SK-N-SH treated with all-trans-retinoic acid at 6 μM for 48 hours (cell line): ENCODE results near the gene RFNG.

Experiments used
- ATAC-seq: fragments of 200-7000 bp; cut with Tn5 transposase; 3 replicates; pipeline ENCODE4 v1.9.1; 2020; ENCODE audit warnings: mild to moderate bottlenecking, moderate library complexity
- CSDC2 ChIP-seq: fragments of 250-450 bp; sonication (Bioruptor Pico); IDR thresholded peaks from 2 replicates; pipeline ENCODE4 v1.5.0; 2020; ENCODE audit warnings: mild to moderate bottlenecking, moderate library complexity
- CSRNP3 ChIP-seq: fragments of 250-450 bp; sonication (Bioruptor Pico); IDR thresholded peaks from 2 replicates; pipeline ENCODE4 v1.5.1; 2021; ENCODE audit warnings: mild to moderate bottlenecking, moderate library complexity
- ESRRG ChIP-seq: fragments of 250-450 bp; sonication (Bioruptor Pico); IDR thresholded peaks from 2 replicates; pipeline ENCODE4 v1.6.1; 2021; ENCODE audit warnings: mild to moderate bottlenecking
- GLIS3 ChIP-seq: fragments of 250-450 bp; sonication (Bioruptor Pico); IDR thresholded peaks from 2 replicates; pipeline ENCODE4 v1.5.0; 2020; ENCODE audit warnings: mild to moderate bottlenecking, moderate library complexity
- ISL1 ChIP-seq: fragments of 250-450 bp; sonication (Bioruptor Pico); IDR thresholded peaks from 2 replicates; pipeline ENCODE4 v2.1.2; 2022; ENCODE audit warnings: mild to moderate bottlenecking, moderate library complexity
- OSR1 ChIP-seq: fragments of 250-450 bp; sonication (Bioruptor Pico); IDR thresholded peaks from 2 replicates; pipeline ENCODE4 v1.8.0; 2022; ENCODE audit warnings: moderate library complexity, mild to moderate bottlenecking, inconsistent platforms
- PPARA ChIP-seq: fragments of 250-450 bp; sonication (Bioruptor Pico); IDR thresholded peaks from 2 replicates; pipeline ENCODE4 v1.5.0; 2020; ENCODE audit warnings: mild to moderate bottlenecking, borderline replicate concordance
- RARB ChIP-seq: fragments of 250-450 bp; sonication (Bioruptor Pico); IDR thresholded peaks from 2 replicates; pipeline ENCODE4 v1.8.0; 2021; ENCODE audit warnings: mild to moderate bottlenecking, moderate library complexity
- TCF4 ChIP-seq: fragments of 250-450 bp; sonication (Bioruptor Pico); IDR thresholded peaks from 2 replicates; pipeline ENCODE4 v1.8.0; 2021; ENCODE audit warnings: mild to moderate bottlenecking, moderate library complexity, borderline replicate concordance
- TOX ChIP-seq: fragments of 250-450 bp; sonication (Bioruptor Pico); IDR thresholded peaks from 2 replicates; pipeline ENCODE4 v1.8.0; 2021; ENCODE audit warnings: mild to moderate bottlenecking, moderate library complexity, borderline replicate concordance
- ZC3H10 ChIP-seq: fragments of 250-450 bp; sonication (Bioruptor Pico); IDR thresholded peaks from 2 replicates; pipeline ENCODE4 v1.5.1; 2021; ENCODE audit warnings: mild to moderate bottlenecking, moderate library complexity
- ZFP3 ChIP-seq: fragments of 250-450 bp; sonication (Bioruptor Pico); IDR thresholded peaks from 2 replicates; pipeline ENCODE4 v1.5.0; 2020; ENCODE audit warnings: mild to moderate bottlenecking, moderate library complexity
- ZFP30 ChIP-seq: fragments of 450-650 bp; formaldehyde crosslinking; IDR thresholded peaks from 2 replicates; pipeline ENCODE4 v1.5.0; 2022; ENCODE audit warnings: mild to moderate bottlenecking, moderate library complexity
- ZNF565 ChIP-seq: fragments of 450-650 bp; formaldehyde crosslinking; conservative IDR thresholded peaks from 2 replicates; pipeline ENCODE4 v1.5.0; 2020; ENCODE audit warnings: low read depth, mild to moderate bottlenecking, moderate library complexity
- ZNF70 ChIP-seq: fragments of 450-650 bp; formaldehyde crosslinking; IDR thresholded peaks from 2 replicates; pipeline ENCODE4 v1.5.0; 2020; ENCODE audit warnings: mild to moderate bottlenecking, moderate library complexity
- ZNF8 ChIP-seq: fragments of 450-650 bp; formaldehyde crosslinking; IDR thresholded peaks from 2 replicates; pipeline ENCODE4 v1.5.0; 2020; ENCODE audit warnings: mild to moderate bottlenecking, moderate library complexity
- TF ChIP-seq, protein P1 (sequence below): fragments of 250-450 bp; sonication (Bioruptor Pico); IDR thresholded peaks from 2 replicates; pipeline ENCODE4 v1.8.0; 2021; ENCODE audit warnings: low read depth, mild to moderate bottlenecking, moderate library complexity, borderline replicate concordance
- TF ChIP-seq, protein P2 (sequence below): fragments of 250-450 bp; sonication (Bioruptor Pico); IDR thresholded peaks from 2 replicates; pipeline ENCODE4 v1.5.1; 2020; ENCODE audit warnings: low read depth, mild to moderate bottlenecking, moderate library complexity
- TF ChIP-seq, protein P3 (sequence below): fragments of 250-450 bp; sonication (Bioruptor Pico); IDR thresholded peaks from 2 replicates; pipeline ENCODE4 v1.5.0; 2020; ENCODE audit warnings: mild to moderate bottlenecking, moderate library complexity

Gene RFNG

DNA sequence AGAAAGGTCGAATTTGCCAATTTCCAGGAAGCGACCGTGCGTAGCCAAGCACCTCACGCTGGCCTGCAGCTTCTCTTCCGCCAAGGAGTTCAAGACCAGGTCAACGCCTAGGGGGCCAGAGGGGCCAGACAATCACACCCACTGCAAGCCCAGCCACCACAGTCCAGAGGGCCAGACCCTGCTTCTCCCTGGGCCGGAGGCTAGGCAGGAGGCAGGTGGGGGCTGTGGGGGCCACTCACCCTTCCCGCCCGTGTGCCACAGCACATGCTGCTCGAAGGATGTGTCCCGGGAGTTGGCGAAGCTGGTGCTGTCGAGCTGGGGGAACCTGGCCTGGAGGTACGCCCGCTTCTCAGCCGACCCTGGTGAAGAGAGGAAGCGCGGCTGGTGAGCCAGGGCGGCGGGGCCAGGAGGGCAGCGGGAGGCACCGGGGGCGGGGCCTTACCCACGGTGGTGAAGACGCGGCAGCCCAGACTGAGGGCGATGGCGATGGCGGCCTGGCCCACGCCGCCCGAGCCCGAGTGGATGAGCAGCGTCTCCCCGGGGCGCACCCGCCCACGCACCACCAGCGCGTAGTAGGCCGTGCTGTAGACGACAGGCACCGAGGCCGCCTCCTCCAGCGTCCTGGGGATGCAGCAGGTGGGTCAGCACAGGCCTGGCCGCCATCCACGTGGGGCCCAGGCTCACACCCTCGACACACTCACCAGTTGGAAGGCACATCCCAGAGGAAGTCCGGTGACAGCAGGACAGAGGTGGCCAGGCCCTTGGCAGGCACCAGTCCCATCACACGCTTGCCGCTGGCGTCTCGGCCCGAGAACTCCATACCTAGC, 32.1 kb upstream of the RFNG start:
- TF ChIP-seq OSR1 (no peak), ISL1 (CRISPR knock-in tag) (no peak), ZNF70 (CRISPR knock-in tag) (no peak), ZC3H10 (CRISPR knock-in tag) (no peak), ZFP30 (CRISPR knock-in tag) (no peak), ZFP3 (no peak), TCF4 (CRISPR knock-in tag) (no peak), ZNF8 (no peak)
- TF ChIP-seq, protein P1, sequence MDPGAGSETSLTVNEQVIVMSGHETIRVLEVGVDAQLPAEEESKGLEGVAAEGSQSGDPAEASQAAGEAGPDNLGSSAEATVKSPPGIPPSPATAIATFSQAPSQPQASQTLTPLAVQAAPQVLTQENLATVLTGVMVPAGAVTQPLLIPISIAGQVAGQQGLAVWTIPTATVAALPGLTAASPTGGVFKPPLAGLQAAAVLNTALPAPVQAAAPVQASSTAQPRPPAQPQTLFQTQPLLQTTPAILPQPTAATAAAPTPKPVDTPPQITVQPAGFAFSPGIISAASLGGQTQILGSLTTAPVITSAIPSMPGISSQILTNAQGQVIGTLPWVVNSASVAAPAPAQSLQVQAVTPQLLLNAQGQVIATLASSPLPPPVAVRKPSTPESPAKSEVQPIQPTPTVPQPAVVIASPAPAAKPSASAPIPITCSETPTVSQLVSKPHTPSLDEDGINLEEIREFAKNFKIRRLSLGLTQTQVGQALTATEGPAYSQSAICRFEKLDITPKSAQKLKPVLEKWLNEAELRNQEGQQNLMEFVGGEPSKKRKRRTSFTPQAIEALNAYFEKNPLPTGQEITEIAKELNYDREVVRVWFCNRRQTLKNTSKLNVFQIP: no peak
- ATAC-seq: no peak

- TF ChIP-seq, protein P2, sequence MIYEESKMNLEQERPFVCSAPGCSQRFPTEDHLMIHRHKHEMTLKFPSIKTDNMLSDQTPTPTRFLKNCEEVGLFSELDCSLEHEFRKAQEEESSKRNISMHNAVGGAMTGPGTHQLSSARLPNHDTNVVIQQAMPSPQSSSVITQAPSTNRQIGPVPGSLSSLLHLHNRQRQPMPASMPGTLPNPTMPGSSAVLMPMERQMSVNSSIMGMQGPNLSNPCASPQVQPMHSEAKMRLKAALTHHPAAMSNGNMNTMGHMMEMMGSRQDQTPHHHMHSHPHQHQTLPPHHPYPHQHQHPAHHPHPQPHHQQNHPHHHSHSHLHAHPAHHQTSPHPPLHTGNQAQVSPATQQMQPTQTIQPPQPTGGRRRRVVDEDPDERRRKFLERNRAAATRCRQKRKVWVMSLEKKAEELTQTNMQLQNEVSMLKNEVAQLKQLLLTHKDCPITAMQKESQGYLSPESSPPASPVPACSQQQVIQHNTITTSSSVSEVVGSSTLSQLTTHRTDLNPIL: no peak
- no peak for TF ChIP-seq CSRNP3 (CRISPR knock-in tag)
- ATAC-seq: no peak
Observed at GRCh38 chr17:82083009-82083408, 31.4 kb upstream of the RFNG start.

- no peak for ATAC-seq
- TF ChIP-seq ESRRG (CRISPR knock-in tag) (no peak), ZFP30 (CRISPR knock-in tag) (no peak), RARB (CRISPR knock-in tag) (no peak), PPARA (CRISPR knock-in tag) (no peak), OSR1 (no peak), ZNF70 (CRISPR knock-in tag) (no peak), GLIS3 (CRISPR knock-in tag) (no peak), CSDC2 (CRISPR knock-in tag) (no peak), ZFP3 (no peak), ZC3H10 (CRISPR knock-in tag) (no peak), ISL1 (CRISPR knock-in tag) (no peak), TOX (no peak), ZNF565 (CRISPR knock-in tag) (no peak)
- TF ChIP-seq, protein P1: no peak
- TF ChIP-seq, protein P2: no peak
- TF ChIP-seq, protein P3, sequence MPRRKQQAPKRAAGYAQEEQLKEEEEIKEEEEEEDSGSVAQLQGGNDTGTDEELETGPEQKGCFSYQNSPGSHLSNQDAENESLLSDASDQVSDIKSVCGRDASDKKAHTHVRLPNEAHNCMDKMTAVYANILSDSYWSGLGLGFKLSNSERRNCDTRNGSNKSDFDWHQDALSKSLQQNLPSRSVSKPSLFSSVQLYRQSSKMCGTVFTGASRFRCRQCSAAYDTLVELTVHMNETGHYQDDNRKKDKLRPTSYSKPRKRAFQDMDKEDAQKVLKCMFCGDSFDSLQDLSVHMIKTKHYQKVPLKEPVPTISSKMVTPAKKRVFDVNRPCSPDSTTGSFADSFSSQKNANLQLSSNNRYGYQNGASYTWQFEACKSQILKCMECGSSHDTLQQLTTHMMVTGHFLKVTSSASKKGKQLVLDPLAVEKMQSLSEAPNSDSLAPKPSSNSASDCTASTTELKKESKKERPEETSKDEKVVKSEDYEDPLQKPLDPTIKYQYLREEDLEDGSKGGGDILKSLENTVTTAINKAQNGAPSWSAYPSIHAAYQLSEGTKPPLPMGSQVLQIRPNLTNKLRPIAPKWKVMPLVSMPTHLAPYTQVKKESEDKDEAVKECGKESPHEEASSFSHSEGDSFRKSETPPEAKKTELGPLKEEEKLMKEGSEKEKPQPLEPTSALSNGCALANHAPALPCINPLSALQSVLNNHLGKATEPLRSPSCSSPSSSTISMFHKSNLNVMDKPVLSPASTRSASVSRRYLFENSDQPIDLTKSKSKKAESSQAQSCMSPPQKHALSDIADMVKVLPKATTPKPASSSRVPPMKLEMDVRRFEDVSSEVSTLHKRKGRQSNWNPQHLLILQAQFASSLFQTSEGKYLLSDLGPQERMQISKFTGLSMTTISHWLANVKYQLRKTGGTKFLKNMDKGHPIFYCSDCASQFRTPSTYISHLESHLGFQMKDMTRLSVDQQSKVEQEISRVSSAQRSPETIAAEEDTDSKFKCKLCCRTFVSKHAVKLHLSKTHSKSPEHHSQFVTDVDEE (CRISPR knock-in tag): no peak
Observed at GRCh38 chr17:82082456-82082855, 30.8 kb upstream of the RFNG start.
